HepG2 (cell line): ENCODE results near the gene SBNO2. TPM values are rescaled to one million over a fixed set of nuclear protein-coding genes. Genes with fewer than 3 reads are reported as not detected.

ENCODE experiments used
- CEBPZ ChIP-seq: IDR thresholded peaks from 2 replicates; pipeline ENCODE4 v1.6.1; 2012; ENCODE audit warnings: low read length, improper control_type of control experiment
- ETV6 ChIP-seq: sonication (generic); formaldehyde crosslinking; conservative IDR thresholded peaks from 2 replicates; pipeline ENCODE4 v1.4.0; 2020; ENCODE audit warnings: missing genetic modification reagents
- GLI4 ChIP-seq: sonication (generic); formaldehyde crosslinking; IDR thresholded peaks from 2 replicates; pipeline ENCODE4 v1.5.1; 2020; ENCODE audit warnings: missing genetic modification reagents, mild to moderate bottlenecking, moderate library complexity, borderline replicate concordance
- HDAC1 ChIP-seq: sonication (generic); formaldehyde crosslinking; IDR thresholded peaks from 2 replicates; pipeline ENCODE4 v1.5.1; 2020; ENCODE audit warnings: mild to moderate bottlenecking, missing genetic modification reagents
- HNRNPK ChIP-seq: fragments of 200-400 bp; formaldehyde crosslinking; IDR thresholded peaks from 2 replicates; pipeline ENCODE4 v1.6.1; 2018; ENCODE audit warnings: low read length, low read depth, moderate library complexity, mild to moderate bottlenecking; ENCODE audit not compliant: poor library complexity, severe bottlenecking
- MAZ ChIP-seq, 2 experiments: sonication (generic) in 1 of 2; formaldehyde crosslinking in 1 of 2; IDR thresholded peaks; 2 replicates each; pipeline versions ENCODE4 v1.5.0 to v1.6.1; 2012 to 2020; ENCODE audit warnings: low read depth in 2 of 2, mild to moderate bottlenecking in 2 of 2, borderline replicate concordance in 1 of 2, improper control_type of control experiment in 1 of 2, low read length in 1 of 2, missing genetic modification reagents in 1 of 2, moderate library complexity in 1 of 2
- RARA ChIP-seq: IDR thresholded peaks from 2 replicates; pipeline ENCODE4 v1.6.1; 2016; ENCODE audit warnings: missing genetic modification reagents, missing compliant biosample characterization
- RBFOX2 ChIP-seq: fragments of 200-400 bp; formaldehyde crosslinking; IDR thresholded peaks from 2 replicates; pipeline ENCODE4 v1.6.1; 2017; ENCODE audit warnings: low read depth, mild to moderate bottlenecking, low read length
- THAP11 ChIP-seq: IDR thresholded peaks from 2 replicates; pipeline ENCODE4 v1.6.1; 2016; ENCODE audit warnings: missing biosample characterization, missing genetic modification reagents
- ZBTB3 ChIP-seq: sonication (generic); formaldehyde crosslinking; IDR thresholded peaks from 2 replicates; pipeline ENCODE4 v1.4.0; 2020; ENCODE audit warnings: low read depth, mild to moderate bottlenecking, moderate library complexity, missing genetic modification reagents, borderline replicate concordance
- ZHX2 ChIP-seq, 2 experiments: sonication (generic) in 1 of 2; formaldehyde crosslinking in 1 of 2; IDR thresholded peaks; 2 replicates each; pipeline versions ENCODE4 v1.6.1 to v1.9.0; 2014 to 2022; ENCODE audit warnings: antibody characterized with exemption in 1 of 2, borderline replicate concordance in 1 of 2, inconsistent platforms in 1 of 2, low read depth in 1 of 2, missing genetic modification reagents in 1 of 2
- ZMYM4 ChIP-seq: sonication (generic); formaldehyde crosslinking; IDR thresholded peaks from 2 replicates; pipeline ENCODE4 v1.8.1; 2023; ENCODE audit warnings: mild to moderate bottlenecking, missing genetic modification reagents
- ZNF280B ChIP-seq: sonication (generic); formaldehyde crosslinking; IDR thresholded peaks from 2 replicates; pipeline ENCODE4 v1.5.0; 2020; ENCODE audit warnings: missing genetic modification reagents, mild to moderate bottlenecking, borderline replicate concordance
- ZNF567 ChIP-seq: sonication (generic); formaldehyde crosslinking; IDR thresholded peaks from 2 replicates; pipeline ENCODE4 v1.8.1; 2023; ENCODE audit warnings: mild to moderate bottlenecking, missing genetic modification reagents, borderline replicate concordance
- ZNF605 ChIP-seq: sonication (generic); formaldehyde crosslinking; IDR thresholded peaks from 2 replicates; pipeline ENCODE4 v1.8.0; 2022; ENCODE audit warnings: mild to moderate bottlenecking, missing genetic modification reagents
- ZSCAN22 ChIP-seq: sonication (generic); formaldehyde crosslinking; IDR thresholded peaks from 2 replicates; pipeline ENCODE4 v1.4.0; 2020; ENCODE audit warnings: mild to moderate bottlenecking, missing genetic modification reagents
- polyA plus RNA-seq, 8 experiments: library from polyadenylated mRNA; depleted of rRNA in 3 of 8; stranded (reverse) in 7 of 8; unstranded in 1 of 8; fragments of >200 nt; fragmentation: Illumina TruSeq in 4 of 8; extraction: Trizol in 4 of 8; gene quantifications; 2 replicates each; pipeline versions ENCODE4 v1.2.1 to v1.2.3, GENCODE V29; 2011 to 2016; ENCODE audit warnings: low read depth in 4 of 8, missing spikeins in 1 of 8, mixed read lengths in 1 of 8; ENCODE audit not compliant: insufficient read depth in 1 of 8
- total RNA-seq, 5 experiments: library from RNA; depleted of rRNA; stranded (reverse); fragments of >200 nt; fragmentation: Illumina TruSeq; extraction: Trizol; gene quantifications; 2 replicates each; pipeline ENCODE4 v1.2.3, GENCODE V29; 2016; ENCODE audit warnings: low read depth in 1 of 5

Gene SBNO2
- total and polyA plus RNA-seq, 2 of the 13 experiments (the other 11 are each of a cell fraction or from before 2014, with no cell fraction given) = 8.6 to 10.4 TPM

- peak; percentile 83 for TF ChIP-seq ZNF567 (CRISPR knock-in tag)
- peak; percentile 28; the same call in 1 of the 2 replicates for TF ChIP-seq RARA
- no peak for TF ChIP-seq ZNF280B (CRISPR knock-in tag)
- peak; percentile 77 for TF ChIP-seq THAP11 (CRISPR knock-in tag)
- no peak for TF ChIP-seq CEBPZ
- TF ChIP-seq MAZ (IDR thresholded peaks at IDR 0.05; ENCODE audit: borderline replicate concordance, low read depth, low read length) = peak; percentile 92
- peak; percentile 98 for TF ChIP-seq MAZ (CRISPR knock-in tag; IDR thresholded peaks at IDR 0.05; ENCODE audit: low read depth)
- no peak; the same call in 1 of the 2 replicates for TF ChIP-seq ETV6 (CRISPR knock-in tag)
- peak; percentile 99 for TF ChIP-seq HNRNPK
- no peak for TF ChIP-seq ZHX2 (IDR thresholded peaks at IDR 0.05; ENCODE audit: low read depth)
- TF ChIP-seq ZHX2 (CRISPR knock-in tag; IDR thresholded peaks at IDR 0.05; ENCODE audit: borderline replicate concordance) = no peak
- peak; percentile 70 for TF ChIP-seq RBFOX2
- TF ChIP-seq ZSCAN22 = no peak
- peak; percentile 87; the same call in 1 of the 2 replicates for TF ChIP-seq HDAC1
- no peak for TF ChIP-seq GLI4
- TF ChIP-seq ZNF605 = peak; percentile 86
- no peak for TF ChIP-seq ZBTB3
- TF ChIP-seq ZMYM4 = peak; percentile 69; the same call in 1 of the 2 replicates
Observed at GRCh38 chr19:1113030-1113985, 60.8 kb downstream of the SBNO2 start (continued).
